ENCODE results near the gene RAP2C. TPM values are rescaled to one million over a fixed set of nuclear protein-coding genes. Genes with fewer than 3 reads are reported as not detected.

Gene RAP2C
- total RNA-seq, 1 experiment from 2014 or later: 52.7 TPM

DNA sequence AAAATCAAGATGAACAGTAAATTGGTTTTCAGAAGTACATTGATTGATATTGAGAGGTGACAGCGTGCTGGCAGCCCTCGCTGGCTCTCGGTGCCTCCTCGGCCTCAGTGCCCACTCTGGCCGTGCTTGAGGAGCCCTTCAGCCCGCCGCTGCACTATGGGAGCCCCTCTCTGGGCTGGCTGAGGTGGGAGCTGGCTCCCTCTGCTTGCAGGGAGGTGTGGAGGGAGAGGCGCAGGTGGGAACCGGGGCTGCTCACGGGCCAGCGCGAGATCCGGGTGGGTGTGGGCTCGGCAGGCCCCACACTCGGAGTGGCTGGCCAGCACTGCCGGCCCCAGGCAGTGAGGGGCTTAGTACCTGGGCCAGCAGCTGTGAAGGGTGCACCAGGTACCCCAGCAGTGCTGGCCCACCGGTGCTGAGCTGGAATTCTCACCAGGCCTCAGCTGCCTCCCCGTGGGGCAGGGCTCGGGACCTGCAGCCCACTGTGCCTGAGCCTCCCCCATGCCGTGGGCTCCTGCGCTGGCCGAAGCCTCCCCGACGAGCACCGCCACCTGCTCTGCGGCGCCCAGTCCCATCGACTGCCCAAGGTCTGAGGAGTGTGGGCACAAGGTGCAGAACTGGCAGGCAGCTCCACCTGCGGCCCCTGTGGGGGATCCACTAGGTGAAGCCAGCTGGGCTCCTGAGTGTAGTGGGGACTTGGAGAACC lies 25.2 kb downstream of the RAP2C start:
- H3K4ac ChIP-seq (ENCODE audit: low read depth, low read length): no peak overlapping the region
- H3K27ac ChIP-seq (ENCODE audit: insufficient read length, low read depth, low read length): no peak overlapping the region
- H3K4me2 ChIP-seq (ENCODE audit: insufficient read depth, insufficient read length, low read length): no peak overlapping the region
- no peak overlapping the region for H2BK20ac ChIP-seq (ENCODE audit: low read depth, low read length, poor library complexity, severe bottlenecking)
- H2BK5ac ChIP-seq (ENCODE audit: insufficient read length, low read length): no peak overlapping the region
- H3K27me3 ChIP-seq (ENCODE audit: insufficient read depth, low read length): no peaks in the 10 kb centered on the region
- Mint-ChIP-seq H3K36me3 (ENCODE audit: insufficient read depth in 1 of 3, low read depth in 3 of 3) (peaks cover 0 to 16% (median 6%) of the 10 kb centered on the region in 3 experiments; a peak in 5 of 7 replicates), H3K4me3 (no peak overlapping the region), H3K4me1 (no peaks in the 10 kb centered on the region), H3K27ac (no peak overlapping the region), H3K27me3 (ENCODE audit: low read depth) (no peaks in the 10 kb centered on the region; the same call in 1 of the 2 replicates), H3K9me3 (peaks cover 12 to 14% of the 10 kb centered on the region in 2 experiments; a peak in 3 of 5 replicates)
- H3K4me1 ChIP-seq (ENCODE audit: insufficient read depth, low read length): no peaks in the 10 kb centered on the region
- no peak overlapping the region for H2BK15ac ChIP-seq (ENCODE audit: low read depth, low read length)
- H3K56ac ChIP-seq (ENCODE audit: insufficient read length, low read depth, low read length): no peak overlapping the region
- H3K14ac ChIP-seq (ENCODE audit: insufficient read depth, low read length): no peak overlapping the region
- no peak overlapping the region for H2AK5ac ChIP-seq (ENCODE audit: insufficient read length, low read length)
- no peak overlapping the region for H3K18ac ChIP-seq (ENCODE audit: insufficient read length, low read depth, low read length)
- H4K20me1 ChIP-seq (ENCODE audit: control insufficient read depth, insufficient read depth, insufficient read length): no peaks in the 10 kb centered on the region
- H3K9ac ChIP-seq (ENCODE audit: extremely low read depth, insufficient read length, low read length): no peak overlapping the region
- H4K91ac ChIP-seq (ENCODE audit: insufficient read length, low read depth, low read length): no peak overlapping the region
- H3K23me2 ChIP-seq (ENCODE audit: insufficient read length, low read depth, low read length, poor library complexity, severe bottlenecking): no peaks in the 10 kb centered on the region
- H2AFZ ChIP-seq (ENCODE audit: low read length): no peak overlapping the region
- no peak overlapping the region for H2BK12ac ChIP-seq (ENCODE audit: insufficient read length, low read depth, low read length)
- H3K9me3 ChIP-seq (ENCODE audit: control insufficient read depth, low read depth, low read length): no peaks in the 10 kb centered on the region
- no peak overlapping the region for H3T11ph ChIP-seq (ENCODE audit: low read length)
- DNase-seq: no peak
- H3K79me2 ChIP-seq (ENCODE audit: insufficient read depth, low read length): no peaks in the 10 kb centered on the region
- no peaks in the 10 kb centered on the region for H3K79me1 ChIP-seq (ENCODE audit: insufficient read depth, low read depth, low read length, poor library complexity, severe bottlenecking)
- H2BK120ac ChIP-seq (ENCODE audit: low read depth, low read length, poor library complexity, severe bottlenecking): no peak overlapping the region
- no peak overlapping the region for H4K5ac ChIP-seq (ENCODE audit: insufficient read length, low read depth, low read length)
- no CpG with 5 or more reads among the region's 29 CpGs for WGBS (ENCODE audit: extremely low coverage, insufficient read length, low lambda C conversion rate)
- no peak overlapping the region for H3K23ac ChIP-seq (ENCODE audit: insufficient read length, low read depth, low read length)
- TF ChIP-seq, protein P1, sequence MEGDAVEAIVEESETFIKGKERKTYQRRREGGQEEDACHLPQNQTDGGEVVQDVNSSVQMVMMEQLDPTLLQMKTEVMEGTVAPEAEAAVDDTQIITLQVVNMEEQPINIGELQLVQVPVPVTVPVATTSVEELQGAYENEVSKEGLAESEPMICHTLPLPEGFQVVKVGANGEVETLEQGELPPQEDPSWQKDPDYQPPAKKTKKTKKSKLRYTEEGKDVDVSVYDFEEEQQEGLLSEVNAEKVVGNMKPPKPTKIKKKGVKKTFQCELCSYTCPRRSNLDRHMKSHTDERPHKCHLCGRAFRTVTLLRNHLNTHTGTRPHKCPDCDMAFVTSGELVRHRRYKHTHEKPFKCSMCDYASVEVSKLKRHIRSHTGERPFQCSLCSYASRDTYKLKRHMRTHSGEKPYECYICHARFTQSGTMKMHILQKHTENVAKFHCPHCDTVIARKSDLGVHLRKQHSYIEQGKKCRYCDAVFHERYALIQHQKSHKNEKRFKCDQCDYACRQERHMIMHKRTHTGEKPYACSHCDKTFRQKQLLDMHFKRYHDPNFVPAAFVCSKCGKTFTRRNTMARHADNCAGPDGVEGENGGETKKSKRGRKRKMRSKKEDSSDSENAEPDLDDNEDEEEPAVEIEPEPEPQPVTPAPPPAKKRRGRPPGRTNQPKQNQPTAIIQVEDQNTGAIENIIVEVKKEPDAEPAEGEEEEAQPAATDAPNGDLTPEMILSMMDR (conservative IDR thresholded peaks at IDR 0.05): no peak
- H4K8ac ChIP-seq (replicated peaks; ENCODE audit: insufficient read length, low read depth, low read length): no peak overlapping the region
